Measurements from ENCODE around the gene DOCK2. TPM values are rescaled to one million over a fixed set of nuclear protein-coding genes. Genes with fewer than 3 reads are reported as not detected.

DOCK2 gene
- polyA plus RNA-seq, 2 of the 4 experiments (the other 2 are of a cell fraction) = 2.1 to 4.6 TPM

- no peak for DNase-seq (ENCODE audit: low read depth in 1 of 2, low spot score in 1 of 2)
- TF ChIP-seq ZC3H11A (IDR thresholded peaks at IDR 0.05) (no peak), CEBPB (IDR thresholded peaks at IDR 0.05) (peak in 1 of 2 experiments; percentile 65; a peak in 3 of 4 replicates)
- Histone ChIP-seq H3K4me1 (peaks cover 46% of the 10 kb centered on the region), H3K27ac (peak overlapping the region; percentile 59 to 79), H3K9me3 (peaks cover 6% of the 10 kb centered on the region; the same call in 2 of the 3 replicates), H3K4me3 (no peak overlapping the region), H3K4me2 (peak overlapping the region; percentile 52; the same call in 2 of the 3 replicates)
- ChIA-PET CTCF (interaction anchor here (0.9 to 1.3 kb wide), 4 partner anchors 8 to 349 kb away, joined by 3 to 5 read pairs (median 3); partner anchors contain the start of gene INSYN2B), POLR2A (no interaction called here)
- 71% methylated on average over 4 of the region's 4 CpGs for WGBS (ENCODE audit: missing lambda C conversion rate)
- ATAC-seq = no peak
- FAIRE-seq = no peak
Measured at GRCh38 chr5:169631360-169631759, 5.7 kb upstream of the DOCK2 start.

- ChIA-PET POLR2A (no interaction called here), CTCF (no interaction called here)
- H3K4me3 ChIP-seq = no peak overlapping the region
- ATAC-seq (no peak), DNase-seq (ENCODE audit: low read depth in 1 of 2, low spot score in 1 of 2) (no peak), FAIRE-seq (no peak)
- no peak overlapping the region for H3K27ac ChIP-seq
- no peak overlapping the region for H3K4me2 ChIP-seq
- TF ChIP-seq CBX2 (IDR thresholded peaks at IDR 0.05; ENCODE audit: borderline replicate concordance, low read depth) (no peak), SREBF2 (IDR thresholded peaks at IDR 0.05) (no peak), E2F6 (IDR thresholded peaks at IDR 0.05; ENCODE audit: borderline replicate concordance, low read depth) (no peak), BHLHE40 (IDR thresholded peaks at IDR 0.05; ENCODE audit: low read depth, low read length) (no peak), HES2 (IDR thresholded peaks at IDR 0.05) (no peak), JUN (IDR thresholded peaks at IDR 0.05) (no peak), ESRRA (IDR thresholded peaks at IDR 0.05; ENCODE audit: borderline replicate concordance, low read length) (no peak), FOXS1 (CRISPR knock-in tag; IDR thresholded peaks at IDR 0.05) (no peak), HDAC2 (IDR thresholded peaks at IDR 0.05) (no peak)
- WGBS (ENCODE audit: missing lambda C conversion rate) = 30% methylated on average over 1 of the region's 1 CpG
- H3K9me3 ChIP-seq = peaks cover 6% of the 10 kb centered on the region; the same call in 2 of the 3 replicates
- H3K4me1 ChIP-seq = peaks cover 36% of the 10 kb centered on the region
Measured at GRCh38 chr5:169632946-169633345, 4.1 kb upstream of the DOCK2 start.

GRCh38 chr5:169634606-169635005, 2.5 kb upstream of the DOCK2 start:
- Histone ChIP-seq H3K4me2 (no peak overlapping the region), H3K27ac (no peak overlapping the region), H3K4me3 (no peak overlapping the region), H3K9me3 (peaks cover 16% of the 10 kb centered on the region), H3K4me1 (peaks cover 30% of the 10 kb centered on the region)
- no peak for FAIRE-seq
- TF ChIP-seq EHMT2 (IDR thresholded peaks at IDR 0.05; ENCODE audit: low read depth) = no peak
- no peak for TF ChIP-seq TP53 (CRISPR knock-in tag; IDR thresholded peaks at IDR 0.05)
- no peak for TF ChIP-seq BHLHE40 (IDR thresholded peaks at IDR 0.05; ENCODE audit: low read depth, low read length)
- no peak for TF ChIP-seq FOSB (CRISPR knock-in tag; IDR thresholded peaks at IDR 0.05)
- no peak for TF ChIP-seq CHD2 (IDR thresholded peaks at IDR 0.05; ENCODE audit: low read length, partially characterized antibody)
- no peak for TF ChIP-seq JUN (IDR thresholded peaks at IDR 0.05)
- ChIA-PET CTCF (interaction anchor here (0.7 to 1.1 kb wide), 2 partner anchors 61 to 549 kb away, joined by 3 read pairs; no protein-coding TSS in a partner anchor), POLR2A (no interaction called here)
- ATAC-seq = no peak
- no peak for DNase-seq (ENCODE audit: low read depth in 1 of 2, low spot score in 1 of 2)
- WGBS (ENCODE audit: missing lambda C conversion rate) = 29% methylated on average over 1 of the region's 1 CpG

- ChIA-PET POLR2A (no interaction called here), CTCF (no interaction called here)
- Histone ChIP-seq H3K9me3 (peaks cover 22% of the 10 kb centered on the region), H3K27ac (no peak overlapping the region), H3K4me2 (no peak overlapping the region), H3K4me1 (peaks cover 17% of the 10 kb centered on the region), H3K4me3 (no peak overlapping the region)
- TF ChIP-seq HOXA7 (CRISPR knock-in tag; IDR thresholded peaks at IDR 0.05) (no peak), POLR2AphosphoS2 (conservative IDR thresholded peaks at IDR 0.05; ENCODE audit: low read length) (no peak), SREBF2 (IDR thresholded peaks at IDR 0.05) (no peak), ZFP36 (IDR thresholded peaks at IDR 0.05; ENCODE audit: borderline replicate concordance, partially characterized antibody) (no peak), ZC3H11A (IDR thresholded peaks at IDR 0.05) (no peak), FOSL2 (IDR thresholded peaks at IDR 0.05) (no peak), FOSL2 (CRISPR knock-in tag; IDR thresholded peaks at IDR 0.05) (no peak)
- WGBS (ENCODE audit: missing lambda C conversion rate) = 10% methylated on average over 1 of the region's 1 CpG
- FAIRE-seq = no peak
- DNase-seq (ENCODE audit: low read depth in 1 of 2, low spot score in 1 of 2) = no peak
- no peak for ATAC-seq
Measured at GRCh38 chr5:169635936-169636335, 1.1 kb upstream of the DOCK2 start.

Data from A549 (cell line).